Endothelial cell of umbilical vein (primary cell): ENCODE results near the gene MARK4.

Source experiments
- CTCF ChIP-seq, 2 donors: IDR thresholded peaks; 1 replicate in 1 of 2; 2 replicates in 1 of 2; pipeline ENCODE4 v1.5.1; 2011; ENCODE audit warnings: low read length in 2 of 2, mild to moderate bottlenecking in 2 of 2, moderate library complexity in 2 of 2, control low read depth in 1 of 2, inconsistent platforms in 1 of 2, low read depth in 1 of 2; ENCODE audit not compliant: insufficient read depth in 1 of 2; ENCODE audit errors: extremely low read depth in 1 of 2
- EZH2 ChIP-seq: IDR thresholded peaks from 2 replicates; pipeline ENCODE4 v1.6.1; 2012; ENCODE audit warnings: borderline replicate concordance, low read depth, mild to moderate bottlenecking, moderate library complexity, low read length, inconsistent platforms; ENCODE audit not compliant: severe bottlenecking
- FOS ChIP-seq: IDR thresholded peaks from 2 replicates; pipeline ENCODE4 v1.6.1; 2011; ENCODE audit warnings: mild to moderate bottlenecking, low read length, moderate library complexity, borderline replicate concordance; ENCODE audit not compliant: insufficient read depth
- GATA2 ChIP-seq: IDR thresholded peaks from 2 replicates; pipeline ENCODE4 v1.7.0; 2011; ENCODE audit warnings: low read depth, mild to moderate bottlenecking, moderate library complexity, mixed read lengths, low read length; ENCODE audit not compliant: insufficient read length, insufficient read depth
- JUN ChIP-seq: IDR thresholded peaks from 2 replicates; pipeline ENCODE4 v1.6.1; 2011; ENCODE audit warnings: borderline replicate concordance, low read depth; ENCODE audit not compliant: insufficient read length, insufficient read depth
- MAX ChIP-seq: IDR thresholded peaks from 2 replicates; pipeline ENCODE4 v1.6.1; 2011; ENCODE audit not compliant: insufficient read depth, insufficient read length
- POLR2A ChIP-seq: IDR thresholded peaks from 2 replicates; pipeline ENCODE4 v1.6.1; 2012; ENCODE audit warnings: low read depth, mild to moderate bottlenecking, control low read depth, low read length
- POLR2AphosphoS5 ChIP-seq: IDR thresholded peaks from 2 replicates; pipeline ENCODE4 v1.6.1; 2012; ENCODE audit warnings: low read depth, mild to moderate bottlenecking, control low read depth, low read length, moderate library complexity; ENCODE audit not compliant: insufficient read depth

GRCh38 chr19:45306040-45306439 lies 55.0 kb downstream of the MARK4 start:
- TF ChIP-seq POLR2A (no peak), CTCF (IDR thresholded peaks at IDR 0.05; ENCODE audit: extremely low read depth in 1 of 2, insufficient read depth in 1 of 2, low read depth in 1 of 2, low read length in 2 of 2) (no peak), POLR2AphosphoS5 (no peak), EZH2 (no peak), MAX (no peak), JUN (no peak), FOS (no peak), GATA2 (no peak)
